GM18502 (cell line): ENCODE measurements around the gene CD302.
"Not testable (repeated sequence)": the region's sequence is repeated elsewhere in the genome, so short reads cannot be mapped to it uniquely, and the experiment has no call there.

Experiments
- ATAC-seq: cut with Tn5 transposase; IDR thresholded peaks from one replicate; pipeline ENCODE4 v1.9.1; 2021; ENCODE audit warnings: mild to moderate bottlenecking; ENCODE audit not compliant: unreplicated experiment, poor library complexity

The CD302 gene

GRCh38 chr2:159755788-159756187 is 42.2 kb downstream of the CD302 start:
- ATAC-seq: no peak

- no peak for ATAC-seq
These were observed 43.0 kb downstream of the CD302 start for GRCh38 chr2:159755014-159755413.

- no peak for ATAC-seq
These were observed 44.2 kb downstream of the CD302 start for GRCh38 chr2:159753797-159754196.

GRCh38 chr2:159750873-159751272 is 47.1 kb downstream of the CD302 start:
- ATAC-seq: no peak

- ATAC-seq: no peak
These were observed 49.9 kb downstream of the CD302 start for GRCh38 chr2:159748089-159748488.

DNA sequence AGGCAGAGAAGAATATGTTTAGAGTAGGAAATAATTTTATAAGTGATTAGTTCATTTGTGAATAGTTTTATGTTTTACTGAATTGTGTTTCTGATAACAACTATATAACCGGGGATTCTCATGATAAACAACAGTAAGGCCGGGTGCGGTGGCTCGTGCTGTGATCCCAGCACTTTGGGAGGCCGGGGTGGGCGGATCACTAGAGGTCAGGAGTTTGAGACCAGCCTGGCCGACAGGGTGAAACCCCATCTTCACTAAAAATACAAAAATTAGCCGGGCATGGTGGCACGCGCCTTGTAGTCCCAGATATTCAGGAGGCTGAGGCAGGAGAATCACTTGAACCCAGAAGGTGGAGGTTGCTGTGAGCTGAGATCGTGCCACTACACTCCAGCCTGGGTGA is 52.8 kb downstream of the CD302 start:
- ATAC-seq: not testable (repeated sequence)

GRCh38 chr2:159744363-159744762 is 53.6 kb downstream of the CD302 start:
- ATAC-seq: no peak

DNA sequence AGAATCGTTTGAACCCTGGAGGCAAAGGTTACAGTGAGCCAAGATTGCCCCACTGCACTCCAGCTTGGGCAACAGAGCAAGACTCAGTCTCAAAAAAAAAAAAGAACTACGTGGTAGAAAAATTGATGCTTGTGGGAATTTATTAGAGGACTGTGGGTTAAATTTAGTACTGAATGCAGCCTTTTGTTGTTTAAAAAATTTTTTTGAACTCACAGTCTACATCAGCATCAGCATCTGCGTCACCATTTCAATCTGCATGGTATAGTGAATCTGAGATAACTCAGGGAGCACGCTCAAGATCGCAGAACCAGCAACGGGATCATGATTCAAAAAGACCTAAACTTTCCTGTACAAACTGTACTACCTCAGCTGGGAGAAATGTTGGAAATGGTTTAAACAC is 55.2 kb downstream of the CD302 start:
- no peak for ATAC-seq

GRCh38 chr2:159738509-159739390 is 59.3 kb downstream of the CD302 start:
- ATAC-seq: no peak

DNA sequence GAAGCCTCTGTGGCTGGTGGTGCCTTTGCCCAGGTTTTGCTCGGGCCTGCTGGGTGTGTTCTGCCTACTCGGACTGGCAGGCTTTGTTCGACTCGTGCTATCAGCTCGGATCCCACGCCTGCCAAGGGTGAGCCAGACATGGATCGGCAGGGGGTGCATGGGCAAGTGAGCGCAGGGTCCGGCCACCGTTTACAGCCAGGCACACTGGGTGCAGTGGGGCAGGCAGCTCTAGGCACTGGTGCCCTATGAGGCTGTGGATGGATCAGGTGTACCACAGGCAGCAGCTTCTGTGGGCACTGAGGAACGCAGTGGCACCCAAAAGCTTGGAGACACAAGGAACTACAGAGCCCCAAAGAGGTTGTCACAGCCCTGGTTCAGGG is 60.1 kb downstream of the CD302 start:
- ATAC-seq: no peak

- ATAC-seq: no peak
These were observed 60.6 kb downstream of the CD302 start for GRCh38 chr2:159737292-159737916.

- ATAC-seq: no peak
These were observed 62.0 kb downstream of the CD302 start for GRCh38 chr2:159736048-159736447.

GRCh38 chr2:159735648-159736047 is 62.4 kb downstream of the CD302 start:
- no peak for ATAC-seq

- no peak for ATAC-seq
These were observed 69.4 kb downstream of the CD302 start for GRCh38 chr2:159728629-159729028.

DNA sequence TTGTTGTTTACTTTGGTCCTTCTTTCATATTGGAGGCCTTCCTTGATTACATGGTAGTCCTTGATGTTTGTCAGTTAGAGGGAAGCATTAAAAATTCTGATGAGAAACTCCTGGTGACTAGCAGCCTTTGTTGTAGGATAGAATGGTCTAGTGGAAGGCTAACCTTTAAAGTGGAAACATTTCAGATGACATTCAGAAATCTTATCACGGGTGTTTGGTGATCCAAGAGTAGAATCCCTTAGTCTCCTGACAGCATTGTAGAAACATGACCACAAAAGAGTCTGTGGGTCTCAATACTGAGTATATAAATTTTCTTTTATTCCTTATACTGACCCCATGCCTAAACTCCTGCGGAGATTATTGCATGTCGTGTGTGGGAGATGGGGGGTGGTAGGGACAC is 72.3 kb downstream of the CD302 start:
- no peak for ATAC-seq

DNA sequence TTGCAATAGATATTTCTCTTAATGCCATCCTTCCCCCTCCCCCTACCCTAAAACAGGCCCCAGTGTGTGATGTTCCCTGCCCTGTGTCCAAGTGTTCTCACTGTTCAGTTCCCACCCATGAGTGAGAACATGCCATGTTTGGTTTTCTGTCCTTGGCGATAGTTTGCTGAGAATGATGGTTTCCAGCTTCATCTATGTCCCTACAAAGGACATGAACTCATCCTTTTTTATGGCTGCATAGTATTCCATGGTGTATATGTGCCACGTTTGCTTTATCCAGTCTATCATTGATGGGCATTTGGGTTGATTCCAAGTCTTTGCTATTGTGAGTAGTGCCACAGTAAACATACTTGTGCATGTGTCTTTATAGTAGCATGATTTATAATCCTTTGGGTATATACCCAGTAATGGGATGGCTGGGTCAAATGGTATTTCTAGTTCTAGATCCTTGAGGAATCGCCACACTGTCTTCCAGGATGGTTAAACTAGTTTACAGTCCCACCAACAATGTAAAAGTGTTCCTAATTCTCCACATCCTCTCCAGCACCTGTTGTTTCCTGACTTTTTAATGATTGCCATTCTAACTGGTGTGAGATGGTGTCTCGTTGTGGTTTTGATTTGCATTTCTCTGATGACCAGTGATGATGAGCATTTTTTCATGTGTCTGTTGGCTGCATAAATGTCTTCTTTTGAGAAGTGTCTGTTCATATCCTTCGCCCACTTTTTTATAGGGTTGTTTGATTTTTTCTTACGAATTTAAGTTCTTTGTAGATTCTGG is 73.0 kb downstream of the CD302 start:
- ATAC-seq: not testable (repeated sequence)

DNA sequence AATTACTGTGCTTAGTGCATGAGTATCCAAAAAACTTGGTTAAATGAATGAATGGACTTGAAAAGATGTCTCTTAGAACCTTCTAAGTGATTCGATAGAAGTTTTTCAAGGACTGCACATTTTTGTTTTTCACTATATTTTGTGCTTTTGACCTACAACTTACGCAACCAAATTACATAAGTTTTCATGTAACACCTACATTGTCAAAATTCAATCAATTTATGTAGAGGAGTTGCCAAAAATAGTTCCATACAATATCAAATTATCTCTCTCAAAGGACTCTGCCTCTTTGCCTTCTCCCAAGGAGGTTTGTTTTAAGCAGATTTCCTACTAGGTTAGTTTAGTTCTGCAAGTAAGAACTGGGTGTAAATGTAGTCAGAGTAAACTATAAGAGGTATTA is 75.4 kb downstream of the CD302 start:
- no peak for ATAC-seq

DNA sequence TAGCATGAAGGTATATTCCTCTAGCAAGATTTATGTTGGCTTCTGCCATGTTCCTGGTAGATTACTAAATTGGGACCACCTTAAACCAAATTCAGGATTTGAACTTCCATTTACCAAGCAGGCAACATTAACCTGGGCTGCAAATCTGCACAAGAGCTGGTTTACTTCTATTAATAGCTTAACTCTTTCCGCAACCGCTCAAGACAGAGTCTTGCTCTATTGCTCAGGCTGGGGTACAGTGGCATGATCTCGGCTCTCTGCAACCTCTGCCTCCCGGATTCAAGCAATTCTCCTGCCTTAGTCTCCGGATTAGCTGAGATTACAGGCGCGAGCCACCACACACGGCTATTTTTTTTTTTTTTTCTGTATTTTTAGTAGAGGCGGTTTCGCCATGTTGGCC is 77.3 kb downstream of the CD302 start:
- no peak for ATAC-seq
